Neural cell (in vitro differentiated cells): ENCODE data around the gene C3orf49. TPM values are rescaled to one million over a fixed set of nuclear protein-coding genes. Genes with fewer than 3 reads are reported as not detected.

Experiments used
- H2AFZ ChIP-seq: fragments of 200-600, 300-800 bp; sonication (generic), shearing (Covaris generic); 2 replicates; pipeline ENCODE4 v1.6.0; 2014; ENCODE audit warnings: low read depth, mild to moderate bottlenecking, antibody characterized with exemption, low read length, moderate library complexity
- H3F3A ChIP-seq: fragments of 200-600 bp; shearing (Covaris generic); 2 replicates; pipeline ENCODE4 v1.6.1; 2016; ENCODE audit warnings: mild to moderate bottlenecking, moderate library complexity, mixed read lengths, antibody characterized with exemption, low read length; ENCODE audit not compliant: insufficient read depth, poor library complexity, severe bottlenecking
- H3K27ac ChIP-seq: fragments of 200-600, 300-800 bp; sonication (generic), shearing (Covaris generic); 2 replicates; pipeline ENCODE4 v1.5.1; 2014; ENCODE audit warnings: mild to moderate bottlenecking, low read length, moderate library complexity
- H3K27me3 ChIP-seq: fragments of 300-800, 200-600 bp; sonication (generic), shearing (Covaris generic); 2 replicates; pipeline ENCODE4 v1.6.0; 2014; ENCODE audit warnings: mild to moderate bottlenecking, low read depth, low read length, moderate library complexity; ENCODE audit not compliant: insufficient read depth
- H3K36me3 ChIP-seq: fragments of 300-800, 200-600 bp; sonication (generic), shearing (Covaris generic); 2 replicates; pipeline ENCODE4 v1.5.1; 2014; ENCODE audit warnings: mild to moderate bottlenecking, antibody characterized with exemption, low read length, moderate library complexity; ENCODE audit not compliant: insufficient read depth
- H3K4me2 ChIP-seq: fragments of 300-800, 200-600 bp; sonication (generic), shearing (Covaris generic); 2 replicates; pipeline ENCODE4 v1.6.0; 2014; ENCODE audit warnings: mild to moderate bottlenecking, low read length
- H3K4me3 ChIP-seq: fragments of 300-800, 200-600 bp; sonication (generic), shearing (Covaris generic); 2 replicates; pipeline ENCODE4 v1.5.1; 2014; ENCODE audit warnings: mild to moderate bottlenecking, low read length, moderate library complexity
- H3K79me2 ChIP-seq: fragments of 200-600 bp; shearing (Covaris generic); replicated peaks from 2 replicates; pipeline ENCODE4 v1.6.0; 2014; ENCODE audit warnings: mild to moderate bottlenecking, low read length, moderate library complexity; ENCODE audit not compliant: insufficient read depth
- H3K9ac ChIP-seq: fragments of 300-800, 200-600 bp; sonication (generic), shearing (Covaris generic); 2 replicates; pipeline ENCODE4 v1.6.1; 2016; ENCODE audit warnings: mild to moderate bottlenecking, low read length, mixed read lengths
- H3K9me2 ChIP-seq: fragments of 200-600 bp; shearing (Covaris generic); 2 replicates; pipeline ENCODE4 v1.6.1; 2016; ENCODE audit warnings: mild to moderate bottlenecking, low read length, mixed read lengths; ENCODE audit not compliant: insufficient read depth
- H3K9me3 ChIP-seq: fragments of 200-600, 300-800 bp; sonication (generic), shearing (Covaris generic); 2 replicates; pipeline ENCODE4 v1.6.1; 2016; ENCODE audit warnings: mild to moderate bottlenecking, mixed run types, low read length, moderate library complexity, mixed read lengths
- H4K20me1 ChIP-seq: fragments of 200-600 bp; shearing (Covaris generic); 2 replicates; pipeline ENCODE4 v1.6.1; 2016; ENCODE audit warnings: mild to moderate bottlenecking, mixed run types; ENCODE audit not compliant: insufficient read depth
- EP300 ChIP-seq: fragments of 450-650 bp; conservative IDR thresholded peaks from 2 replicates; pipeline ENCODE4 v1.6.1; 2014; ENCODE audit warnings: antibody characterized with exemption, mild to moderate bottlenecking, moderate library complexity; ENCODE audit not compliant: poor library complexity, severe bottlenecking
- EZH2 ChIP-seq: fragments of 200-600, 300-800 bp; shearing (Covaris generic), sonication (generic); IDR thresholded peaks from 2 replicates; pipeline ENCODE4 v1.6.1; 2014; ENCODE audit warnings: antibody characterized with exemption, low read length, borderline replicate concordance, mild to moderate bottlenecking; ENCODE audit not compliant: insufficient read depth, poor library complexity, severe bottlenecking
- MXI1 ChIP-seq: fragments of 450-650 bp; conservative IDR thresholded peaks from 2 replicates; pipeline ENCODE4 v1.6.1; 2014; ENCODE audit warnings: antibody characterized with exemption, mild to moderate bottlenecking; ENCODE audit not compliant: poor library complexity, severe bottlenecking
- POLR2AphosphoS5 ChIP-seq: IDR thresholded peaks from 2 replicates; pipeline ENCODE4 v1.6.1; 2012
- RAD21 ChIP-seq: fragments of 450-650 bp; conservative IDR thresholded peaks from 2 replicates; pipeline ENCODE4 v1.6.1; 2014; ENCODE audit warnings: antibody characterized with exemption, mild to moderate bottlenecking, moderate library complexity
- SMC3 ChIP-seq: fragments of 450-650 bp; conservative IDR thresholded peaks from 2 replicates; pipeline ENCODE4 v1.6.1; 2014; ENCODE audit warnings: antibody characterized with exemption, mild to moderate bottlenecking, moderate library complexity; ENCODE audit not compliant: poor library complexity
- TAF1 ChIP-seq: IDR thresholded peaks from 2 replicates; pipeline ENCODE4 v1.6.1; 2012; ENCODE audit warnings: low read depth
- polyA plus RNA-seq: library from polyadenylated mRNA; depleted of rRNA; stranded (reverse); fragments of >200 nt; gene quantifications from 2 replicates; pipeline ENCODE4 v1.2.3, GENCODE V29; 2014
- TF ChIP-seq, protein P1 (sequence below): fragments of 450-650 bp; IDR thresholded peaks from 2 replicates; pipeline ENCODE4 v1.5.1; 2014; ENCODE audit warnings: antibody characterized with exemption, mild to moderate bottlenecking, moderate library complexity; ENCODE audit not compliant: poor library complexity, severe bottlenecking
- TF ChIP-seq, protein P2 (sequence below): IDR thresholded peaks from 2 replicates; pipeline ENCODE4 v1.6.1; 2012; ENCODE audit warnings: borderline replicate concordance

Gene C3orf49
- polyA plus RNA-seq, 1 donor from 2014 or later: not detected

DNA sequence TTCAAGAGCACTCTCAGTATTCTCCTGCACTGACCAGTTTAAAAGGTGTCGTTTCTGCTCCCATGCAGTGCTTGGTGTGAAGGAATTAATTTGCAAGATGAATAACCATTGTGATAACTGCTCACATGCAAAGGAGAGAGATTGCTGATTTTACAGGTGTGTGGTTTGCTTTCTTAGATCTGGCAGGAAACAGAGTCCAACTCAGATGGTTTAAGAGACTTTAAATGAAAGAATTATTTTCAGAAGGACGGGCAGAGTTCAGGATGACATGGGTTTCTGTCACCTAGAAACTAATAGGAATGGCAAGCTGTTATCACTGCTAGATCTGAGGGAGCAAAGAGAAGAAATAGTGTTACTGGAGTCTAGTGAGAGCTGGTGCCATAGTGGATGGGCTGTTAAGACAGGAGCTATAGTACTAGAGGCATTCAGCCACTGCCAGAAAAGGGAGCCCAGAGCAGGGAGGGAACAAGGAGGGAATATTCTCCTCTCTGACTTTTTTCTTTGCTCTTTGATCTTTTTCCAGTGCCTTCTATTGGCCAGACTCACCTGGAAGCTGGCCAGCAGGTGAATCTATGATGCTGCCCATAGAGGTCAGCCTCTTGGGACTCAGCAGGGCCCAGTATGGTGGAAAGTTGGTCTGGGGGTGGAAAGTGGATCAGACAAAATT lies 59.4 kb downstream of the C3orf49 start:
- Histone ChIP-seq H2AFZ (no peak overlapping the region), H3F3A (no peaks in the 10 kb centered on the region), H3K79me2 (peaks cover 6% of the 10 kb centered on the region), H3K9me3 (no peaks in the 10 kb centered on the region), H3K27me3 (no peaks in the 10 kb centered on the region), H3K4me3 (peak overlapping the region; percentile 12), H3K4me2 (no peak overlapping the region), H4K20me1 (no peaks in the 10 kb centered on the region), H3K9me2 (no peaks in the 10 kb centered on the region), H3K36me3 (no peaks in the 10 kb centered on the region), H3K9ac (no peak overlapping the region), H3K27ac (no peak overlapping the region)
- TF ChIP-seq TAF1 (no peak), SMC3 (no peak), EP300 (no peak), MXI1 (no peak), RAD21 (no peak), EZH2 (no peak), POLR2AphosphoS5 (no peak)
- TF ChIP-seq, protein P1, sequence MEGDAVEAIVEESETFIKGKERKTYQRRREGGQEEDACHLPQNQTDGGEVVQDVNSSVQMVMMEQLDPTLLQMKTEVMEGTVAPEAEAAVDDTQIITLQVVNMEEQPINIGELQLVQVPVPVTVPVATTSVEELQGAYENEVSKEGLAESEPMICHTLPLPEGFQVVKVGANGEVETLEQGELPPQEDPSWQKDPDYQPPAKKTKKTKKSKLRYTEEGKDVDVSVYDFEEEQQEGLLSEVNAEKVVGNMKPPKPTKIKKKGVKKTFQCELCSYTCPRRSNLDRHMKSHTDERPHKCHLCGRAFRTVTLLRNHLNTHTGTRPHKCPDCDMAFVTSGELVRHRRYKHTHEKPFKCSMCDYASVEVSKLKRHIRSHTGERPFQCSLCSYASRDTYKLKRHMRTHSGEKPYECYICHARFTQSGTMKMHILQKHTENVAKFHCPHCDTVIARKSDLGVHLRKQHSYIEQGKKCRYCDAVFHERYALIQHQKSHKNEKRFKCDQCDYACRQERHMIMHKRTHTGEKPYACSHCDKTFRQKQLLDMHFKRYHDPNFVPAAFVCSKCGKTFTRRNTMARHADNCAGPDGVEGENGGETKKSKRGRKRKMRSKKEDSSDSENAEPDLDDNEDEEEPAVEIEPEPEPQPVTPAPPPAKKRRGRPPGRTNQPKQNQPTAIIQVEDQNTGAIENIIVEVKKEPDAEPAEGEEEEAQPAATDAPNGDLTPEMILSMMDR: no peak
- TF ChIP-seq, protein P2, sequence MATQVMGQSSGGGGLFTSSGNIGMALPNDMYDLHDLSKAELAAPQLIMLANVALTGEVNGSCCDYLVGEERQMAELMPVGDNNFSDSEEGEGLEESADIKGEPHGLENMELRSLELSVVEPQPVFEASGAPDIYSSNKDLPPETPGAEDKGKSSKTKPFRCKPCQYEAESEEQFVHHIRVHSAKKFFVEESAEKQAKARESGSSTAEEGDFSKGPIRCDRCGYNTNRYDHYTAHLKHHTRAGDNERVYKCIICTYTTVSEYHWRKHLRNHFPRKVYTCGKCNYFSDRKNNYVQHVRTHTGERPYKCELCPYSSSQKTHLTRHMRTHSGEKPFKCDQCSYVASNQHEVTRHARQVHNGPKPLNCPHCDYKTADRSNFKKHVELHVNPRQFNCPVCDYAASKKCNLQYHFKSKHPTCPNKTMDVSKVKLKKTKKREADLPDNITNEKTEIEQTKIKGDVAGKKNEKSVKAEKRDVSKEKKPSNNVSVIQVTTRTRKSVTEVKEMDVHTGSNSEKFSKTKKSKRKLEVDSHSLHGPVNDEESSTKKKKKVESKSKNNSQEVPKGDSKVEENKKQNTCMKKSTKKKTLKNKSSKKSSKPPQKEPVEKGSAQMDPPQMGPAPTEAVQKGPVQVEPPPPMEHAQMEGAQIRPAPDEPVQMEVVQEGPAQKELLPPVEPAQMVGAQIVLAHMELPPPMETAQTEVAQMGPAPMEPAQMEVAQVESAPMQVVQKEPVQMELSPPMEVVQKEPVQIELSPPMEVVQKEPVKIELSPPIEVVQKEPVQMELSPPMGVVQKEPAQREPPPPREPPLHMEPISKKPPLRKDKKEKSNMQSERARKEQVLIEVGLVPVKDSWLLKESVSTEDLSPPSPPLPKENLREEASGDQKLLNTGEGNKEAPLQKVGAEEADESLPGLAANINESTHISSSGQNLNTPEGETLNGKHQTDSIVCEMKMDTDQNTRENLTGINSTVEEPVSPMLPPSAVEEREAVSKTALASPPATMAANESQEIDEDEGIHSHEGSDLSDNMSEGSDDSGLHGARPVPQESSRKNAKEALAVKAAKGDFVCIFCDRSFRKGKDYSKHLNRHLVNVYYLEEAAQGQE: no peak

DNA sequence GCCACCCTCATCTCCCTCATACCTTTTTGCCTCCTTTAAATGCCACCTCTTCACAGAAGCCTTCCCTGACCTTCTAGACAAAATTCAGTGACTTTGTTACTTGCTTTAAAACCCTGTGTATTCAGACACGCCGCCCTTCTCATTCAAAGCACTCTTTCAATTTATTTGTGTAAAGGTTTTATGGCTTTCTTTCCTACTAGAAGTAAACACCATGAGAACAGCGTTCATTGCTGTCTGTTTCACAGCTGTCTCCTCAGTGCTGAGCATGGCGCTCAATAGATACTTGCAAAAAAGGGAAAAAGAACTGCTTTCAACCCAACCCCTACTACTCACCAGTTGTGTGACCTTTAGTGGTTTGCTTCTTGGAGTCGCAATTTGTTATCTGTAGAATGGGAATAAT lies 61.6 kb downstream of the C3orf49 start:
- H3K27ac ChIP-seq: no peak overlapping the region
- H3K4me2 ChIP-seq: no peak overlapping the region
- no peak overlapping the region for H2AFZ ChIP-seq
- no peaks in the 10 kb centered on the region for H3F3A ChIP-seq
- no peaks in the 10 kb centered on the region for H3K9me3 ChIP-seq
- no peaks in the 10 kb centered on the region for H4K20me1 ChIP-seq
- H3K36me3 ChIP-seq: no peaks in the 10 kb centered on the region
- TF ChIP-seq MXI1 (no peak), TAF1 (no peak), EZH2 (no peak), RAD21 (no peak), POLR2AphosphoS5 (no peak), SMC3 (no peak)
- TF ChIP-seq, protein P1: no peak
- TF ChIP-seq, protein P2: no peak
- no peak overlapping the region for H3K9ac ChIP-seq
- H3K27me3 ChIP-seq: no peaks in the 10 kb centered on the region
- H3K4me3 ChIP-seq: no peak overlapping the region
- H3K79me2 ChIP-seq: no peaks in the 10 kb centered on the region
- H3K9me2 ChIP-seq: no peaks in the 10 kb centered on the region
